H9 (cell line): Measurements from ENCODE around the gene PRR23A. TPM values are rescaled to one million over a fixed set of nuclear protein-coding genes. Genes with fewer than 3 reads are reported as not detected.

Experiments
- DNase-seq: peaks from one replicate; pipeline ENCODE4 v3.0.0-alpha.2; 2017
- H2AFZ ChIP-seq: one replicate; pipeline ENCODE4 v1.6.1; 2013; ENCODE audit warnings: mild to moderate bottlenecking, low read length, control low read depth, moderate library complexity
- H2AK5ac ChIP-seq: 2 replicates; pipeline ENCODE4 v1.6.1; 2013; ENCODE audit warnings: low read length, control low read depth, mixed read lengths; ENCODE audit not compliant: insufficient read length
- H2BK120ac ChIP-seq: one replicate; pipeline ENCODE4 v1.6.1; 2013; ENCODE audit warnings: low read depth, mild to moderate bottlenecking, low read length, control low read depth, inconsistent platforms; ENCODE audit not compliant: poor library complexity, severe bottlenecking
- H2BK12ac ChIP-seq: 2 replicates; pipeline ENCODE4 v1.6.1; 2013; ENCODE audit warnings: low read length, control low read depth, mixed read lengths, low read depth; ENCODE audit not compliant: insufficient read length
- H2BK15ac ChIP-seq: 2 replicates; pipeline ENCODE4 v1.6.1; 2013; ENCODE audit warnings: low read depth, low read length, control low read depth
- H2BK20ac ChIP-seq: one replicate; pipeline ENCODE4 v1.6.1; 2013; ENCODE audit warnings: low read depth, mild to moderate bottlenecking, low read length, control low read depth, inconsistent platforms; ENCODE audit not compliant: poor library complexity, severe bottlenecking
- H2BK5ac ChIP-seq: 2 replicates; pipeline ENCODE4 v1.6.1; 2013; ENCODE audit warnings: low read length, control low read depth, mixed read lengths; ENCODE audit not compliant: insufficient read length
- H3K14ac ChIP-seq: 2 replicates; pipeline ENCODE4 v1.6.1; 2013; ENCODE audit warnings: low read length, control low read depth; ENCODE audit not compliant: insufficient read depth
- H3K18ac ChIP-seq: 2 replicates; pipeline ENCODE4 v1.6.1; 2013; ENCODE audit warnings: low read depth, mild to moderate bottlenecking, mixed read lengths, low read length, control low read depth; ENCODE audit not compliant: insufficient read length
- H3K23ac ChIP-seq: 2 replicates; pipeline ENCODE4 v1.6.1; 2013; ENCODE audit warnings: low read length, control low read depth, mixed read lengths, low read depth; ENCODE audit not compliant: insufficient read length
- H3K23me2 ChIP-seq: 2 replicates; pipeline ENCODE4 v1.6.1; 2013; ENCODE audit warnings: low read depth, mild to moderate bottlenecking, mixed read lengths, low read length, control low read depth; ENCODE audit not compliant: insufficient read length, poor library complexity, severe bottlenecking
- H3K27ac ChIP-seq: 2 replicates; pipeline ENCODE4 v1.5.1; 2013; ENCODE audit warnings: low read length, control low read depth, mixed read lengths, low read depth; ENCODE audit not compliant: insufficient read length
- H3K27me3 ChIP-seq: 2 replicates; pipeline ENCODE4 v1.6.1; 2013; ENCODE audit warnings: low read length, control low read depth, inconsistent platforms; ENCODE audit not compliant: insufficient read depth
- H3K4ac ChIP-seq: 2 replicates; pipeline ENCODE4 v1.6.1; 2013; ENCODE audit warnings: low read depth, mild to moderate bottlenecking, control low read depth, inconsistent platforms, low read length, moderate library complexity
- H3K4me1 ChIP-seq: 2 replicates; pipeline ENCODE4 v1.6.1; 2013; ENCODE audit warnings: low read length, control low read depth, inconsistent platforms; ENCODE audit not compliant: insufficient read depth
- H3K4me2 ChIP-seq: 2 replicates; pipeline ENCODE4 v1.6.1; 2013; ENCODE audit warnings: low read length, control low read depth, mixed read lengths; ENCODE audit not compliant: insufficient read length, insufficient read depth
- H3K56ac ChIP-seq: 2 replicates; pipeline ENCODE4 v1.6.1; 2013; ENCODE audit warnings: low read depth, mild to moderate bottlenecking, mixed read lengths, low read length, control low read depth; ENCODE audit not compliant: insufficient read length
- H3K79me1 ChIP-seq: 2 replicates; pipeline ENCODE4 v1.6.1; 2013; ENCODE audit warnings: low read depth, mild to moderate bottlenecking, moderate library complexity, low read length, control low read depth, inconsistent platforms; ENCODE audit not compliant: insufficient read depth, poor library complexity, severe bottlenecking
- H3K79me2 ChIP-seq: 2 replicates; pipeline ENCODE4 v1.6.1; 2013; ENCODE audit warnings: low read length, control low read depth, inconsistent platforms; ENCODE audit not compliant: insufficient read depth
- H3K9ac ChIP-seq: 2 replicates; pipeline ENCODE4 v1.6.1; 2013; ENCODE audit warnings: low read length, control low read depth, mixed read lengths; ENCODE audit not compliant: insufficient read length; ENCODE audit errors: extremely low read depth
- H3K9me3 ChIP-seq: one replicate; pipeline ENCODE4 v1.6.1; 2013; ENCODE audit warnings: low read depth, low read length, inconsistent platforms; ENCODE audit not compliant: control insufficient read depth
- H3T11ph ChIP-seq: one replicate; pipeline ENCODE4 v1.6.1; 2013; ENCODE audit warnings: mild to moderate bottlenecking, low read length, control low read depth, inconsistent platforms
- H4K20me1 ChIP-seq: one replicate; pipeline ENCODE4 v1.6.1; 2013; ENCODE audit not compliant: control insufficient read depth, insufficient read length, insufficient read depth
- H4K5ac ChIP-seq: 2 replicates; pipeline ENCODE4 v1.6.1; 2013; ENCODE audit warnings: low read depth, mild to moderate bottlenecking, mixed read lengths, low read length, control low read depth; ENCODE audit not compliant: insufficient read length
- H4K8ac ChIP-seq: replicated peaks from 2 replicates; pipeline ENCODE4 v1.6.1; 2013; ENCODE audit warnings: low read length, control low read depth, mixed read lengths, low read depth; ENCODE audit not compliant: insufficient read length
- H4K91ac ChIP-seq: 2 replicates; pipeline ENCODE4 v1.6.1; 2013; ENCODE audit warnings: low read depth, mild to moderate bottlenecking, moderate library complexity, mixed read lengths, low read length, control low read depth; ENCODE audit not compliant: insufficient read length
- H3K27ac Mint-ChIP-seq, 3 experiments: 2 replicates in 2 of 3; 3 replicates in 1 of 3; pipeline ENCODE4 v1.8.0; 2020 to 2021; ENCODE audit warnings: mixed read lengths in 3 of 3, mild to moderate bottlenecking in 1 of 3, moderate library complexity in 1 of 3
- H3K27me3 Mint-ChIP-seq: 2 replicates; pipeline ENCODE4 v1.8.0; 2021; ENCODE audit warnings: low read depth, mild to moderate bottlenecking, moderate library complexity, mixed read lengths
- H3K36me3 Mint-ChIP-seq, 3 experiments: 2 replicates in 2 of 3; 3 replicates in 1 of 3; pipeline ENCODE4 v1.8.0; 2020 to 2021; ENCODE audit warnings: low read depth in 3 of 3, mixed read lengths in 3 of 3; ENCODE audit not compliant: insufficient read depth in 1 of 3
- H3K4me1 Mint-ChIP-seq, 2 experiments: 2 replicates each; pipeline ENCODE4 v1.8.0; 2020; ENCODE audit warnings: mixed read lengths in 2 of 2
- H3K4me3 Mint-ChIP-seq, 2 experiments: 2 replicates in 1 of 2; 3 replicates in 1 of 2; pipeline ENCODE4 v1.8.0; 2020 to 2021; ENCODE audit warnings: mild to moderate bottlenecking in 2 of 2, mixed read lengths in 2 of 2, moderate library complexity in 1 of 2
- H3K9me3 Mint-ChIP-seq, 2 experiments: 2 replicates in 1 of 2; 3 replicates in 1 of 2; pipeline ENCODE4 v1.8.0; 2020; ENCODE audit warnings: mild to moderate bottlenecking in 2 of 2, mixed read lengths in 2 of 2, moderate library complexity in 1 of 2
- WGBS: extraction: QIAGEN DNeasy Blood & Tissue Kit; methylation state at CpG from one replicate; pipeline ENCODE4 v1.1.7; 2013; ENCODE audit warnings: missing lambda C conversion rate, low lambda C conversion rate, mixed read lengths; ENCODE audit not compliant: insufficient read length; ENCODE audit errors: extremely low coverage; 5-methylcytosine and 5-hydroxymethylcytosine counted together
- total RNA-seq: library from RNA; stranded (reverse); gene quantifications from 2 replicates; pipeline ENCODE4 v1.2.1, GENCODE V29; 2021
- TF ChIP-seq, protein P1 (sequence below): fragments of 200-600 bp; sonication (generic); conservative IDR thresholded peaks from 3 replicates; pipeline ENCODE4 v1.8.0; 2021; ENCODE audit warnings: antibody characterized with exemption, mild to moderate bottlenecking

Gene PRR23A
- total RNA-seq, 1 experiment from 2014 or later = not detected

DNA sequence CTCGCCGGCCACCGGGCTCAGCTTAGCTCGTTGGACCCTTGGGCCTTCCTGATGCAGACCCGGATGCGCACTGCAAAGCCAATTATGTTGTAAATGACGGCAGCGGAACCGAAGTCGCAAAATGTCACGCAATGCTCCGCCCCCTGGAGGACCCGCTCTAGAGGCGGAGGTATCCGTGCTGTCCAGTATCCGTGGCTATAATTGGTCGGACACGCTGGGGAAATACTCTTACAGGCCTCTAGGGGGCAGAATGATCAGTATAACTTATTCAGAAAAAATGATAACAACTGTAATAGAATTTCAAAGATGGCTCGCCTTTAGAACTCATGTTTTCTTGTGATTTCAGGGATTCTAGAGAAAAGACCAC is 14.8 kb upstream of the PRR23A start, which contains the start of gene PRR23B:
PRR23B (minus strand) TSS at position 59 of the 367 bp plus-strand sequence. CDS start 265 bp downstream, outside the sequence.
- H3K79me2 ChIP-seq = no peaks in the 10 kb centered on the region
- no peaks in the 10 kb centered on the region for H3K9me3 ChIP-seq
- Mint-ChIP-seq H3K36me3 (peaks cover 0 to 7% (median 4%) of the 10 kb centered on the region in 3 experiments; a peak in 3 of 7 replicates), H3K27ac (no peak within 1 kb of the TSS), H3K4me1 (no peaks in the 10 kb centered on the region), H3K4me3 (no peak within 1 kb of the TSS), H3K9me3 (peaks cover 6 to 14% of the 10 kb centered on the region in 2 experiments; a peak in 4 of 5 replicates), H3K27me3 (peaks cover 1% of the 10 kb centered on the region)
- H2BK5ac ChIP-seq = no peak within 1 kb of the TSS
- H3K9ac ChIP-seq = no peak within 1 kb of the TSS
- DNase-seq = no peak
- no peak within 1 kb of the TSS for H3K4ac ChIP-seq
- no peak within 1 kb of the TSS for H4K91ac ChIP-seq
- H3K23me2 ChIP-seq = peaks cover 2% of the 10 kb centered on the region
- H3K79me1 ChIP-seq = no peaks in the 10 kb centered on the region
- H3K4me2 ChIP-seq = no peak within 1 kb of the TSS
- TF ChIP-seq, protein P1, sequence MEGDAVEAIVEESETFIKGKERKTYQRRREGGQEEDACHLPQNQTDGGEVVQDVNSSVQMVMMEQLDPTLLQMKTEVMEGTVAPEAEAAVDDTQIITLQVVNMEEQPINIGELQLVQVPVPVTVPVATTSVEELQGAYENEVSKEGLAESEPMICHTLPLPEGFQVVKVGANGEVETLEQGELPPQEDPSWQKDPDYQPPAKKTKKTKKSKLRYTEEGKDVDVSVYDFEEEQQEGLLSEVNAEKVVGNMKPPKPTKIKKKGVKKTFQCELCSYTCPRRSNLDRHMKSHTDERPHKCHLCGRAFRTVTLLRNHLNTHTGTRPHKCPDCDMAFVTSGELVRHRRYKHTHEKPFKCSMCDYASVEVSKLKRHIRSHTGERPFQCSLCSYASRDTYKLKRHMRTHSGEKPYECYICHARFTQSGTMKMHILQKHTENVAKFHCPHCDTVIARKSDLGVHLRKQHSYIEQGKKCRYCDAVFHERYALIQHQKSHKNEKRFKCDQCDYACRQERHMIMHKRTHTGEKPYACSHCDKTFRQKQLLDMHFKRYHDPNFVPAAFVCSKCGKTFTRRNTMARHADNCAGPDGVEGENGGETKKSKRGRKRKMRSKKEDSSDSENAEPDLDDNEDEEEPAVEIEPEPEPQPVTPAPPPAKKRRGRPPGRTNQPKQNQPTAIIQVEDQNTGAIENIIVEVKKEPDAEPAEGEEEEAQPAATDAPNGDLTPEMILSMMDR = peak; percentile 65
- H2BK120ac ChIP-seq = no peak within 1 kb of the TSS
- no peaks in the 10 kb centered on the region for H3K4me1 ChIP-seq
- no peak within 1 kb of the TSS for H3K27ac ChIP-seq
- H2BK15ac ChIP-seq = no peak within 1 kb of the TSS
- no peak within 1 kb of the TSS for H2BK20ac ChIP-seq
- no peak within 1 kb of the TSS for H3K14ac ChIP-seq
- H4K8ac ChIP-seq = no peak within 1 kb of the TSS
- no peaks in the 10 kb centered on the region for H3K27me3 ChIP-seq
- no peak within 1 kb of the TSS for H2AFZ ChIP-seq
- no peaks in the 10 kb centered on the region for H4K20me1 ChIP-seq
- no peak within 1 kb of the TSS for H3T11ph ChIP-seq
- no peak within 1 kb of the TSS for H4K5ac ChIP-seq
- H3K18ac ChIP-seq = no peak within 1 kb of the TSS
- no CpG with 5 or more reads among the region's 19 CpGs for WGBS
- no peak within 1 kb of the TSS for H2AK5ac ChIP-seq
- H3K23ac ChIP-seq = no peak within 1 kb of the TSS
- H3K56ac ChIP-seq = no peak within 1 kb of the TSS
- H2BK12ac ChIP-seq = no peak within 1 kb of the TSS
